ENCODE results near the gene ARFGAP1. TPM values are rescaled to one million over a fixed set of nuclear protein-coding genes. Genes with fewer than 3 reads are reported as not detected.

ARFGAP1 gene
- total and polyA plus RNA-seq, 2 of the 8 experiments (the other 6 are each of a cell fraction or from before 2014, with no cell fraction given) = 93.7 to 100 TPM

GRCh38 chr20:63280371-63280770, 7.8 kb downstream of the ARFGAP1 start (continued):
- no peak for TF ChIP-seq RBBP5 (IDR thresholded peaks at IDR 0.05; ENCODE audit: borderline replicate concordance, low read depth, low read length)
- TF ChIP-seq BACH1 (IDR thresholded peaks at IDR 0.05; ENCODE audit: low read length) = no peak
- TF ChIP-seq ASH2L (IDR thresholded peaks at IDR 0.05; ENCODE audit: low read length) = no peak
- TF ChIP-seq RNF2 (IDR thresholded peaks at IDR 0.05; ENCODE audit: borderline replicate concordance, low read depth, low read length, missing control alignments, poor library complexity, severe bottlenecking) = no peak
